Liver (tissue), 9 donors: ENCODE data around the gene HAND1. TPM values are rescaled to one million over a fixed set of nuclear protein-coding genes. Genes with fewer than 3 reads are reported as not detected.

ENCODE experiments used
- DNase-seq: peaks from one replicate; pipeline ENCODE4 v3.0.0-alpha.2; 2017; ENCODE audit warnings: low spot score
- H3K27ac ChIP-seq, 2 donors: one replicate each; pipeline ENCODE4 v1.7.0; 2013; ENCODE audit warnings: inconsistent platforms in 2 of 2, low read length in 2 of 2, control low read depth in 1 of 2, low read depth in 1 of 2, mild to moderate bottlenecking in 1 of 2
- H3K27me3 ChIP-seq, 4 donors: one replicate each; pipeline versions ENCODE4 v1.6.1 to v1.7.0; 2013; ENCODE audit warnings: low read length in 3 of 4, inconsistent platforms in 1 of 4, mild to moderate bottlenecking in 1 of 4, moderate library complexity in 1 of 4; ENCODE audit not compliant: control insufficient read depth in 4 of 4, insufficient read depth in 4 of 4
- H3K36me3 ChIP-seq, 4 donors: one replicate each; pipeline versions ENCODE4 v1.6.1 to v1.7.0; 2013; ENCODE audit warnings: low read length in 3 of 4, mild to moderate bottlenecking in 3 of 4, low read depth in 1 of 4, moderate library complexity in 1 of 4; ENCODE audit not compliant: control insufficient read depth in 4 of 4, insufficient read depth in 3 of 4
- H3K4me1 ChIP-seq, 4 donors: one replicate each; pipeline versions ENCODE4 v1.6.1 to v1.7.0; 2013; ENCODE audit warnings: low read length in 3 of 4, mild to moderate bottlenecking in 3 of 4, moderate library complexity in 1 of 4; ENCODE audit not compliant: control insufficient read depth in 4 of 4, insufficient read depth in 4 of 4
- H3K4me3 ChIP-seq, 3 donors: one replicate each; pipeline versions ENCODE4 v1.6.1 to v1.7.0; 2013; ENCODE audit warnings: low read length in 3 of 3, control low read depth in 1 of 3, low read depth in 1 of 3, mild to moderate bottlenecking in 1 of 3
- H3K9ac ChIP-seq, 2 donors: one replicate each; pipeline ENCODE4 v1.7.0; 2013; ENCODE audit warnings: low read length in 2 of 2, mild to moderate bottlenecking in 2 of 2, moderate library complexity in 2 of 2, control low read depth in 1 of 2, low read depth in 1 of 2
- H3K9me3 ChIP-seq, 4 donors: one replicate each; pipeline versions ENCODE4 v1.6.1 to v1.7.0; 2013; ENCODE audit warnings: low read length in 3 of 4; ENCODE audit not compliant: control insufficient read depth in 4 of 4
- ATF3 ChIP-seq: IDR thresholded peaks from 2 replicates; pipeline ENCODE4 v1.6.1; 2016; ENCODE audit warnings: antibody characterized with exemption
- FOXA1 ChIP-seq: IDR thresholded peaks from 2 replicates; pipeline ENCODE4 v1.6.1; 2016; ENCODE audit warnings: antibody characterized with exemption
- FOXA2 ChIP-seq: IDR thresholded peaks from 2 replicates; pipeline ENCODE4 v1.6.1; 2016; ENCODE audit warnings: antibody characterized with exemption
- GABPA ChIP-seq, 2 donors: IDR thresholded peaks in 1 of 2; conservative IDR thresholded peaks in 1 of 2; 2 replicates each; pipeline ENCODE4 v1.6.1; 2016; ENCODE audit warnings: antibody characterized with exemption in 2 of 2, mild to moderate bottlenecking in 1 of 2, moderate library complexity in 1 of 2
- HNF4A ChIP-seq, 2 donors: conservative IDR thresholded peaks; 2 replicates each; pipeline ENCODE4 v1.6.1; 2016; ENCODE audit warnings: antibody characterized with exemption in 2 of 2, mild to moderate bottlenecking in 2 of 2
- HNF4G ChIP-seq: IDR thresholded peaks from 2 replicates; pipeline ENCODE4 v1.6.1; 2016; ENCODE audit warnings: antibody characterized with exemption
- JUND ChIP-seq, 2 donors: IDR thresholded peaks; 2 replicates each; pipeline ENCODE4 v1.6.1; 2016; ENCODE audit warnings: antibody characterized with exemption in 2 of 2
- NR2F2 ChIP-seq: IDR thresholded peaks from 2 replicates; pipeline ENCODE4 v1.6.1; 2016; ENCODE audit warnings: antibody characterized with exemption
- RAD21 ChIP-seq, 2 donors: IDR thresholded peaks; 2 replicates each; pipeline ENCODE4 v1.6.1; 2016; ENCODE audit warnings: antibody characterized with exemption in 2 of 2, mild to moderate bottlenecking in 2 of 2
- REST ChIP-seq: IDR thresholded peaks from 2 replicates; pipeline ENCODE4 v1.6.1; 2016; ENCODE audit warnings: antibody characterized with exemption, mild to moderate bottlenecking
- SP1 ChIP-seq: IDR thresholded peaks from 2 replicates; pipeline ENCODE4 v1.6.1; 2018; ENCODE audit warnings: antibody characterized with exemption, mild to moderate bottlenecking
- TAF1 ChIP-seq: conservative IDR thresholded peaks from 2 replicates; pipeline ENCODE4 v1.6.1; 2016; ENCODE audit warnings: antibody characterized with exemption, mild to moderate bottlenecking
- YY1 ChIP-seq: IDR thresholded peaks from 2 replicates; pipeline ENCODE4 v1.6.1; 2016; ENCODE audit warnings: antibody characterized with exemption, mild to moderate bottlenecking
- WGBS: extraction: QIAGEN DNeasy Blood & Tissue Kit; methylation state at CpG from one replicate; pipeline ENCODE4 v1.1.7; 2013; 5-methylcytosine and 5-hydroxymethylcytosine counted together
- polyA plus RNA-seq, 2 donors: library from polyadenylated mRNA; stranded (reverse) in 1 of 2; unstranded in 1 of 2; fragments of 200-250 nt in 1 of 2; fragments of >200 nt in 1 of 2; fragmentation: Nextera tagmentation in 1 of 2; extraction: Ambion mirVana in 1 of 2; gene quantifications; one replicate each; pipeline versions ENCODE4 v1.2.1 to v1.2.3, GENCODE V29; 2013 to 2015
- total RNA-seq, 2 donors: library from RNA; depleted of rRNA; stranded (reverse); fragments of >200 nt; gene quantifications; one replicate each; pipeline ENCODE4 v1.2.3, GENCODE V29; 2014
- TF ChIP-seq, protein P1 (sequence below): IDR thresholded peaks from 2 replicates; pipeline ENCODE4 v1.6.1; 2016; ENCODE audit warnings: antibody characterized with exemption
- TF ChIP-seq, protein P2 (sequence below): fragments of 150-350 bp; IDR thresholded peaks from 2 replicates; pipeline ENCODE4 v1.5.1; 2017; ENCODE audit warnings: improper control_type of control experiment, low read depth, low read length; ENCODE audit not compliant: missing input control
- donor health status: healthy.
- donor health status: healthy.
- donor health status: healthy.
- donor health status: healthy.
- donor health status: healthy.

The HAND1 gene
- total and polyA plus RNA-seq, 4 donors: not detected

DNA sequence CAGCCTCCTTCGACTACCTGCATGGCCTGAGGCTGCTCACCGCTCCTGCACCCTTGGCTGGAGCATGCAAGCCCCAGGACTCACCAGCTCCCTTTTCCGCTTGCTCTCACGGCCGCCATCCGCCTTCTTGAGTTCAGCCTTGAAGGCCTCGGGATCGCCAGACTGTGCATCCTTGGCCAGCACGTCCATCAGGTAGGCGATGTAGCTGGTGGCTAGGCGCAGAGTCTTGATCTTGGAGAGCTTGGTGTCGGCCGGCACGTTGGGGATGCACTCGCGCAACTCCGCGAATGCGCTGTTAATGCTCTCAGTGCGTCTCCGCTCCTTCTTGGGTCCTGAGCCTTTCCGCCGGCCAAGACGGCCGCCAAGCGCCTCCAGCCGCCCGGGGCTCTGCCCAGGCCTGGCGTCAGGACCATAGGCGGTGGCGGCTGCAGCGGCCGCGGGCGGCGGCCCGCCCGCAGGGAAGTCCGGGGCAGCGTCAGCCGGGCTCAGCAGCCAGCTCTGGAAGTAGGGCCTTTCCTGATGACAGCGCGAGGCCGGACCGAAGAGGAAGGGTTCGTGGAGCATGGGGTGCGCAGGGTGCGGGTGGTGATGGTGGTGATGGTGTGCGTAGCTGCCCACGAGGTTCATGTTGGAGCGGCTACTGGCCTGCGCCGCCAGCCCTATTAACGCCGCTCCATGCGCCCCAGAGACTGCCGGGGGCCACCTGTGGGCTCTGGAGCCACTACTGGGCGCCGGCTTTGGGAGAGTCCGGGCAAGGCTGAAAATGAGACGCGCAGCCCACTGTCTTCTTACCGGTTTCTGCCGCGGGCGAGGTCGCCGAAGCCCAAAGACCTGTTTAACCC lies 424 bp downstream of the HAND1 start (continued):
- TF ChIP-seq REST: no peak

- peaks cover 13 to 34% (median 23%) of the 10 kb centered on the region in 4 donors for H3K4me1 ChIP-seq
- WGBS: 8% methylated on average over 38 of the region's 38 CpGs
- H3K27ac ChIP-seq: no peak overlapping the region
- no peak for DNase-seq
- no peaks in the 10 kb centered on the region for H3K36me3 ChIP-seq
- no peak overlapping the region for H3K9ac ChIP-seq
- no peaks in the 10 kb centered on the region for H3K9me3 ChIP-seq
- TF ChIP-seq REST (no peak), HNF4G (no peak), SP1 (no peak), YY1 (no peak), JUND (IDR thresholded peaks at IDR 0.05) (no peak), HNF4A (conservative IDR thresholded peaks at IDR 0.05) (no peak), TAF1 (no peak), RAD21 (IDR thresholded peaks at IDR 0.05) (no peak), FOXA2 (no peak), FOXA1 (no peak), NR2F2 (no peak), ATF3 (no peak), GABPA (IDR thresholded peaks at IDR 0.05 in 1 of 2, conservative IDR thresholded peaks at IDR 0.05 in 1 of 2) (no peak)
- TF ChIP-seq, protein P1, sequence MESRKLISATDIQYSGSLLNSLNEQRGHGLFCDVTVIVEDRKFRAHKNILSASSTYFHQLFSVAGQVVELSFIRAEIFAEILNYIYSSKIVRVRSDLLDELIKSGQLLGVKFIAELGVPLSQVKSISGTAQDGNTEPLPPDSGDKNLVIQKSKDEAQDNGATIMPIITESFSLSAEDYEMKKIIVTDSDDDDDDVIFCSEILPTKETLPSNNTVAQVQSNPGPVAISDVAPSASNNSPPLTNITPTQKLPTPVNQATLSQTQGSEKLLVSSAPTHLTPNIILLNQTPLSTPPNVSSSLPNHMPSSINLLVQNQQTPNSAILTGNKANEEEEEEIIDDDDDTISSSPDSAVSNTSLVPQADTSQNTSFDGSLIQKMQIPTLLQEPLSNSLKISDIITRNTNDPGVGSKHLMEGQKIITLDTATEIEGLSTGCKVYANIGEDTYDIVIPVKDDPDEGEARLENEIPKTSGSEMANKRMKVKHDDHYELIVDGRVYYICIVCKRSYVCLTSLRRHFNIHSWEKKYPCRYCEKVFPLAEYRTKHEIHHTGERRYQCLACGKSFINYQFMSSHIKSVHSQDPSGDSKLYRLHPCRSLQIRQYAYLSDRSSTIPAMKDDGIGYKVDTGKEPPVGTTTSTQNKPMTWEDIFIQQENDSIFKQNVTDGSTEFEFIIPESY: no peak
- TF ChIP-seq, protein P2, sequence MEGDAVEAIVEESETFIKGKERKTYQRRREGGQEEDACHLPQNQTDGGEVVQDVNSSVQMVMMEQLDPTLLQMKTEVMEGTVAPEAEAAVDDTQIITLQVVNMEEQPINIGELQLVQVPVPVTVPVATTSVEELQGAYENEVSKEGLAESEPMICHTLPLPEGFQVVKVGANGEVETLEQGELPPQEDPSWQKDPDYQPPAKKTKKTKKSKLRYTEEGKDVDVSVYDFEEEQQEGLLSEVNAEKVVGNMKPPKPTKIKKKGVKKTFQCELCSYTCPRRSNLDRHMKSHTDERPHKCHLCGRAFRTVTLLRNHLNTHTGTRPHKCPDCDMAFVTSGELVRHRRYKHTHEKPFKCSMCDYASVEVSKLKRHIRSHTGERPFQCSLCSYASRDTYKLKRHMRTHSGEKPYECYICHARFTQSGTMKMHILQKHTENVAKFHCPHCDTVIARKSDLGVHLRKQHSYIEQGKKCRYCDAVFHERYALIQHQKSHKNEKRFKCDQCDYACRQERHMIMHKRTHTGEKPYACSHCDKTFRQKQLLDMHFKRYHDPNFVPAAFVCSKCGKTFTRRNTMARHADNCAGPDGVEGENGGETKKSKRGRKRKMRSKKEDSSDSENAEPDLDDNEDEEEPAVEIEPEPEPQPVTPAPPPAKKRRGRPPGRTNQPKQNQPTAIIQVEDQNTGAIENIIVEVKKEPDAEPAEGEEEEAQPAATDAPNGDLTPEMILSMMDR: no peak
- no peak overlapping the region for H3K4me3 ChIP-seq
- peaks cover 3 to 50% (median 29%) of the 10 kb centered on the region in 4 donors for H3K27me3 ChIP-seq
Measured at GRCh38 chr5:154476354-154477205, 1.4 kb downstream of the HAND1 start.
